Right atrium auricular region (tissue), 2 donors: ENCODE data around the gene TRAF3IP3. TPM values are rescaled to one million over a fixed set of nuclear protein-coding genes. Genes with fewer than 3 reads are reported as not detected.

Source experiments
- DNase-seq: peaks from one replicate; pipeline ENCODE4 v3.0.0-alpha.2; 2019; ENCODE audit warnings: low spot score
- H3K27ac ChIP-seq, 2 donors: fragments of 200-600 bp; sonication (generic); 1 replicate in 1 of 2; 2 replicates in 1 of 2; pipeline ENCODE4 v1.5.1; 2016 to 2019
- H3K27me3 ChIP-seq, 2 donors: fragments of 200-600 bp; sonication (generic); one replicate each; pipeline versions ENCODE4 v1.5.1 to v1.6.0; 2017 to 2019
- H3K36me3 ChIP-seq: fragments of 200-600 bp; sonication (generic); one replicate; pipeline ENCODE4 v1.5.1; 2016
- H3K4me1 ChIP-seq, 2 donors: fragments of 200-600 bp; sonication (generic); one replicate each; pipeline versions ENCODE4 v1.5.1 to v1.6.0; 2017 to 2019
- H3K4me3 ChIP-seq, 2 donors: fragments of 200-600 bp; sonication (generic); 1 replicate in 1 of 2; 2 replicates in 1 of 2; pipeline ENCODE4 v1.5.1; 2017 to 2019; ENCODE audit warnings: mild to moderate bottlenecking in 1 of 2, moderate library complexity in 1 of 2
- H3K9me3 ChIP-seq, 2 donors: fragments of 200-600 bp; sonication (generic); one replicate each; pipeline ENCODE4 v1.5.1; 2019
- total RNA-seq, 2 donors: library from RNA; depleted of rRNA; stranded (reverse); fragments of >200 nt; gene quantifications; one replicate each; pipeline ENCODE4 v1.1.0, GENCODE V29; 2016
- TF ChIP-seq, protein P1 (sequence below), 2 donors: fragments of 200-600 bp; sonication (generic); IDR thresholded peaks; one replicate each; pipeline ENCODE4 v1.5.1; 2019; ENCODE audit warnings: antibody characterized with exemption in 2 of 2

Gene TRAF3IP3
- total RNA-seq, 2 donors from 2014 or later: 0.19 to 2.2 TPM

DNA sequence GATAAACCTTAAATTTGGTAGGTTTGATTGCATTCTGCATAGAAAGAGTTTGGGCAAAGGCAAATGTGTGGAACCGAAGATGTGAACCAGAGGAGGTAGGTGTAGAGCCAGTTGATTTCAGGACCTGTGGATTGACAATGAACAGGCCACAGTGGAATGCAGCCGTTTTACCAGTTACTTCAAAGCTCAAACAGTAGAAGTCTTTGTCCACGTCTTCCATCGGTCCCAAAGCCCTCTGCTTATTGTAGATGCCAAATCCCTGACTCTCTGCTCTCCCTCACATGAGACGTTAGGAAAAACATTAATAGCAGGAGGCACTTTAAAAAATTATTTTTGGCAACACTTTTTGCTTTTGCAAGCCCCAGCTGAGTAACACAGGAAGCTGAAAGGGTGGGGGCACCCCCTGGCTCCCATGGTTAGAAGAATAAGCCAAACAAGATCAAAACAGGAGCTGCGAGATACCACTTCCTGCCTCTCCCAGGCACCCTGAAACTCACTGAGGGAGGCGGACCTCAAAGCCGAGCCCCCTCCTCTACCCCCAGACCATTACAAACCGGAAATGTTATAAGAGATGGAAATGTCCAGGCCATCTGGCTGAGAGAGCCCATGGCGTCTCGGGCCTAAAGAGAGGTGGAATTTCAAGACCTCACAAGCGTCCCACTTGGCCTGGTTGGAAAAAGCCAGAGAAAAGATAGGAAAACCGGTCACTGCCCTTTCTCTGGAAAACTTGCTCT, 13.5 kb downstream of the TRAF3IP3 start:
- DNase-seq: peak; percentile 92
- Histone ChIP-seq H3K36me3 (no peaks in the 10 kb centered on the region), H3K27ac (peak overlapping the region; percentile 50 to 73), H3K4me1 (peaks cover 0 to 28% of the 10 kb centered on the region in 2 donors), H3K9me3 (no peaks in the 10 kb centered on the region), H3K27me3 (no peaks in the 10 kb centered on the region), H3K4me3 (peak overlapping the region in 1 of 2 donors; percentile 7)
- TF ChIP-seq, protein P1, sequence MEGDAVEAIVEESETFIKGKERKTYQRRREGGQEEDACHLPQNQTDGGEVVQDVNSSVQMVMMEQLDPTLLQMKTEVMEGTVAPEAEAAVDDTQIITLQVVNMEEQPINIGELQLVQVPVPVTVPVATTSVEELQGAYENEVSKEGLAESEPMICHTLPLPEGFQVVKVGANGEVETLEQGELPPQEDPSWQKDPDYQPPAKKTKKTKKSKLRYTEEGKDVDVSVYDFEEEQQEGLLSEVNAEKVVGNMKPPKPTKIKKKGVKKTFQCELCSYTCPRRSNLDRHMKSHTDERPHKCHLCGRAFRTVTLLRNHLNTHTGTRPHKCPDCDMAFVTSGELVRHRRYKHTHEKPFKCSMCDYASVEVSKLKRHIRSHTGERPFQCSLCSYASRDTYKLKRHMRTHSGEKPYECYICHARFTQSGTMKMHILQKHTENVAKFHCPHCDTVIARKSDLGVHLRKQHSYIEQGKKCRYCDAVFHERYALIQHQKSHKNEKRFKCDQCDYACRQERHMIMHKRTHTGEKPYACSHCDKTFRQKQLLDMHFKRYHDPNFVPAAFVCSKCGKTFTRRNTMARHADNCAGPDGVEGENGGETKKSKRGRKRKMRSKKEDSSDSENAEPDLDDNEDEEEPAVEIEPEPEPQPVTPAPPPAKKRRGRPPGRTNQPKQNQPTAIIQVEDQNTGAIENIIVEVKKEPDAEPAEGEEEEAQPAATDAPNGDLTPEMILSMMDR (IDR thresholded peaks at IDR 0.05): no peak

DNA sequence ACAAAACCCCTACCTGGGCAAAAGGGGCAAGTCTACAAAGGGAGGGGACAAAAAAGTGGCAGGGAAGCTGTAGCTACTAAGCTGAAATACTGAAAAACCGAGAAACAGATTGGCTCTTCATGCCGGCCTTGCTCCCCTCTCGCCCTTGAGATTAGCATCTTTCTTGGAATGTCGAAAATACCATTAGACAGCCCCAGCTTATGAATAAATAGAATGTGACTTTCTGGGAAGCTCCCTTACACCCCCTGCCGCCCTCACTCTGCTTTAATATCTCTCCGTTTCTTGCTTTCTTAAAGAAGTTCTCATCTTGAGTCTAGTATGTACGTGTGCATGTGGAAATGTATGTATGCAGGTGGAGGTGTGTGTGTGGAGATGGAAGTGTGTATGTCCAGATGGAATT, 14.1 kb downstream of the TRAF3IP3 start:
- Histone ChIP-seq H3K27me3 (no peaks in the 10 kb centered on the region), H3K4me1 (peaks cover 0 to 28% of the 10 kb centered on the region in 2 donors), H3K9me3 (no peaks in the 10 kb centered on the region), H3K36me3 (no peaks in the 10 kb centered on the region), H3K27ac (peak overlapping the region; percentile 50 to 73), H3K4me3 (peak overlapping the region in 1 of 2 donors; percentile 7)
- no peak for DNase-seq
- TF ChIP-seq, protein P1 (IDR thresholded peaks at IDR 0.05): no peak

DNA sequence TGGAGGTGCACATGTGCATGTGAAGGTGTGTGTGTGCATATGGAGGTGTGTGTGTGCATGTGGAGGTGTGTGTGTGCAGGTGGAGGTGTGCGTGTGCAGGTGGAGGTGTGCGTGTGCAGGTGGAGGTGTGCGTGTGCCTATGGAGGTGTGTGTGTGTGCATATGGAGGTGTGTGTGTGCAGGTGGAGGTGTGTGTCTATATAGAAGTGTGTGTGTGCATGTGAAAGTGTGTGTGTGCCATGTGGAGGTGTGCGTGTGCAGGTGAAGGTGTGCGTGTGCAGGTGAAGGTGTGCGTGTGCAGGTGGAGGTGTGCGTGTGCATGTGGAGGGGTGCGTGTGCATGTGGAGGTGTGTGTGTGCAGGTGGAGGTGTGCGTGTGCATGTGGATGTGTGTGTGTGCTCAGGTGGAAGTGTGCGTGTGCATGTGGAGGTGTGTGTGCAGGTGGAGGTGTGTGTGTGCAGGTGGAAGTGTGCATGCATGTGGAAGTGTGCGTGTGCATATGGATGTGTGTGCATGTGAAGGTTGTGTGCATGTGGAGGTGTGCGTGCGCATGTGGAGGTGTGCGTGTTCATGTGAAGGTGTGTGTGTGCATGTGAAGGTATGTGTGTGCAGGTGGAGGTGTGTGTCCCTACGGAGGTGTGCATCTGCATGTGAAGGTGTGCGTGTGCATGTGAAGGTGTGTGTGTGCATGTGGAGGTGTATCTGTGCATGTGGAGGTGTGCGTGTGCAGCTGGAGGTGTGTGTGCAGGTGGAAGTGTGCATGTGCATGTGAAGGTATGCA, 15.0 kb downstream of the TRAF3IP3 start:
- H3K4me1 ChIP-seq: peaks cover 0 to 28% of the 10 kb centered on the region in 2 donors
- H3K36me3 ChIP-seq: no peaks in the 10 kb centered on the region
- H3K9me3 ChIP-seq: no peaks in the 10 kb centered on the region
- H3K4me3 ChIP-seq: no peak overlapping the region
- no peak overlapping the region for H3K27ac ChIP-seq
- no peaks in the 10 kb centered on the region for H3K27me3 ChIP-seq
- no peak for DNase-seq
- TF ChIP-seq, protein P1 (IDR thresholded peaks at IDR 0.05): no peak

DNA sequence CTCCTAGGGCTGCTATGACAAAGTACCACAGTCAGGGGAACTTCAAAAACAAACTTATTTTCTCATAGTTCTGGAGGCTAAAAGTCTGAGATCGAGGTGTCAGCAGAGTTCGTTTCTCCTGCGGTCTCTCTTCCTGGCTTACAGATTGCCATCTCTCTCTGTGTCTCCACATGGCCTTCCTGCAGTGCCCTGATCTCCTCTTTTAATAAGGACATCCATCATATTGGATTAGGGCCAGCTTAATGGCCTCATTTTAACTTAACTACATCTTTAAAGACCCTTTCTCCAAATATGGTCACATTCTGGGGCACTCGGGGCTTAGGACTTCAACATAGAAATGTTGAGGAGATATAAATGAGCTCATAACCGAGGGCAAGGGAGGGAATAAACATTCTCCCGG, 16.3 kb downstream of the TRAF3IP3 start:
- Histone ChIP-seq H3K27ac (no peak overlapping the region), H3K4me1 (peaks cover 0 to 28% of the 10 kb centered on the region in 2 donors), H3K9me3 (no peaks in the 10 kb centered on the region), H3K36me3 (no peaks in the 10 kb centered on the region), H3K27me3 (no peaks in the 10 kb centered on the region), H3K4me3 (no peak overlapping the region)
- TF ChIP-seq, protein P1 (IDR thresholded peaks at IDR 0.05): no peak
- DNase-seq: no peak

DNA sequence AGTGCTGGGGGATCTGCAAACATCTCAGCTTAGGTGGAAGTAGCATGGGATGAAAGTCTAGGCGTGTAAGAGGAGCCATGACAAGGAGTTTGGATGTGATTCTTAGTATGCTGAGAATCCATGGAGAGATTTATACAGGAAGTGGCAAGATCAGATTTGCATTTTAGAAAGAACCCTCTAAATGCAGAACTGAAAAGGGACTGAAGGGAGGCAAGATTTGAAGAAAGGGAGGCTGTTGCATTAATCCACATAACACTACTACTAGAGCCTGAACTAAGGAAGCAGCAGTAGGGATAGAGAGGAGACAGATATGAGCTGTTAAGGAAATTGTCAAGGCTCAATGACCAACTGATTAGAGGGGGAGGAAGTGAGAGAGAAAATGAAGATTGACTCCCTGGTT, 18.7 kb downstream of the TRAF3IP3 start:
- Histone ChIP-seq H3K4me1 (peaks cover 0 to 13% of the 10 kb centered on the region in 2 donors), H3K27ac (no peak overlapping the region), H3K9me3 (no peaks in the 10 kb centered on the region), H3K4me3 (no peak overlapping the region), H3K36me3 (no peaks in the 10 kb centered on the region), H3K27me3 (no peaks in the 10 kb centered on the region)
- TF ChIP-seq, protein P1 (IDR thresholded peaks at IDR 0.05): no peak
- DNase-seq: no peak
